ENCODE data around the gene SYP. TPM values are rescaled to one million over a fixed set of nuclear protein-coding genes. Genes with fewer than 3 reads are reported as not detected.
"Not testable (repeated sequence)": the region's sequence is repeated elsewhere in the genome, so short reads cannot be mapped to it uniquely, and the experiment has no call there.

Gene SYP
- total RNA-seq, 4 donors from 2014 or later: 0.46 to 3.3 (median 2.2) TPM

DNA sequence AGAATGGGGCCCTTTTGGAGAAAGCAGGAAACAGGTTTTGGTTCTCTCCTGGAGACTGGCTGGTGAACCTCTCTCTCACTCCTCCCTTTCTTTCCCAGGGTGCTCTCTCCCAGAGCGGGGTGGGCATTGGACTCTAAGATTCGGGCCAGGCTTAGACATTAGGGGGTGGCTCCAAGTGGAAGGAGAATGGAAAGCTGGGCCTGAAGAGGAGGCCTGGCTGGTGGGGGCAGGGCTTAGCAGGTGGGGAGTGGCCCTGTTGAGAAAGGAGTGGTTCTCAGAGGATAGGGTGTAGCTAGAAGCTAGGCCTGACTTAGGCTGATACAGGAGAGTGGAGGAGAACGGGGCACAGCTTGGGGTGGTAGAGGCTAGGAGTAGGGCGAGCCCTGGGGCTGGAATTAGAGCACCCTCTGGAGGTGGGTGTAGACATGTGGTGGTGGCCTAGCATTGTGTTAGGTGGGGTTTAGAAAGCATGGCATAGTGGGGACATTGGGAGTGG lies 22.6 kb downstream of the SYP start:
- ATAC-seq (ENCODE audit: low FRiP score): no peak
- DNase-seq (ENCODE audit: low spot score): no peak
- TF ChIP-seq, protein P1, sequence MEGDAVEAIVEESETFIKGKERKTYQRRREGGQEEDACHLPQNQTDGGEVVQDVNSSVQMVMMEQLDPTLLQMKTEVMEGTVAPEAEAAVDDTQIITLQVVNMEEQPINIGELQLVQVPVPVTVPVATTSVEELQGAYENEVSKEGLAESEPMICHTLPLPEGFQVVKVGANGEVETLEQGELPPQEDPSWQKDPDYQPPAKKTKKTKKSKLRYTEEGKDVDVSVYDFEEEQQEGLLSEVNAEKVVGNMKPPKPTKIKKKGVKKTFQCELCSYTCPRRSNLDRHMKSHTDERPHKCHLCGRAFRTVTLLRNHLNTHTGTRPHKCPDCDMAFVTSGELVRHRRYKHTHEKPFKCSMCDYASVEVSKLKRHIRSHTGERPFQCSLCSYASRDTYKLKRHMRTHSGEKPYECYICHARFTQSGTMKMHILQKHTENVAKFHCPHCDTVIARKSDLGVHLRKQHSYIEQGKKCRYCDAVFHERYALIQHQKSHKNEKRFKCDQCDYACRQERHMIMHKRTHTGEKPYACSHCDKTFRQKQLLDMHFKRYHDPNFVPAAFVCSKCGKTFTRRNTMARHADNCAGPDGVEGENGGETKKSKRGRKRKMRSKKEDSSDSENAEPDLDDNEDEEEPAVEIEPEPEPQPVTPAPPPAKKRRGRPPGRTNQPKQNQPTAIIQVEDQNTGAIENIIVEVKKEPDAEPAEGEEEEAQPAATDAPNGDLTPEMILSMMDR (IDR thresholded peaks at IDR 0.05): no peak

DNA sequence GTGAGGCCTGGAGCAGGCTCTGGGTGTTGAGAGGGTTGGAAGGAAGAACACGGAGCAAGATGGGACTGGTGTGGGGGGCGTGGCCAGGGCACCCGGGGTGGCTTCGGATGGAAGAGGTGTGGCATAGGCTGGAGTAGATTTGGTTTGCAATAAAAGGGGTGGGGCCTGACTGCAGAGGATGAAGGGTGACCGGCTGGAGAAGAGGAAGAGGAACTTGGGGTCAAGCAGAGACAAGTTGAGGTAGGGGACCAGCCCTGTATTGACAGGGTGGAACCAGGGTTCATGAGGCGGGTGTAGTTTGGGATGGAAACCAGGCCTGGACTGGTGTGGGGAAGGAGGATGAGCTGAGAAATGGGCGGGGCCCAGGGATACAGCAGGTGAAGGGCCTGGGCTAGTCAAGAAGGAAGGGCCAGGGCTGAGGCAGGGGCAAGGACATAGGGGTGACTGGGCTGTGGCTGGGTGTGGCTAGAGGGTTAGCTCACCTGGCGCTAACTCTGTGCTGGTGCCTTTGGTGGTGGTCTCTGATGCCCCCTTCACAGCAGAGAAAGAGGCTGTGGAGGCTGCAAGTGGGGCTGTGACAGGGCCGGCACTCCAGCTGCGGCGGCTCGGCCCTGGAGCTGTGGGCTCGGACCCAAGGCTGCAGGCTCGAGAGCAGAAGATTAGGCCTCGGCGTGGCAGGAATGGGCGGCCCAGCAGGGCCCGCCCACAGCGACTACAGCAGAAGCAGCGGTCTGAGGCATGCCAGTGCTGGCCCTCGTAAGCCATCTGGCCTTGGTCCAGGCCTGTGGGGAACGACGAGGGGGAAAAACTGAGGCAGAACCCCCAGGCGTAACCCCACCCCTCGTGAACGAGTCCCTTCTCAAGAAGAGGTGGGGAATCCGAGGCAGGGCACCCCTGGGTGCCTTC lies 23.3 kb downstream of the SYP start:
- TF ChIP-seq, protein P1 (IDR thresholded peaks at IDR 0.05): no peak
- DNase-seq (ENCODE audit: low spot score) (no peak), ATAC-seq (ENCODE audit: low FRiP score) (no peak)

DNA sequence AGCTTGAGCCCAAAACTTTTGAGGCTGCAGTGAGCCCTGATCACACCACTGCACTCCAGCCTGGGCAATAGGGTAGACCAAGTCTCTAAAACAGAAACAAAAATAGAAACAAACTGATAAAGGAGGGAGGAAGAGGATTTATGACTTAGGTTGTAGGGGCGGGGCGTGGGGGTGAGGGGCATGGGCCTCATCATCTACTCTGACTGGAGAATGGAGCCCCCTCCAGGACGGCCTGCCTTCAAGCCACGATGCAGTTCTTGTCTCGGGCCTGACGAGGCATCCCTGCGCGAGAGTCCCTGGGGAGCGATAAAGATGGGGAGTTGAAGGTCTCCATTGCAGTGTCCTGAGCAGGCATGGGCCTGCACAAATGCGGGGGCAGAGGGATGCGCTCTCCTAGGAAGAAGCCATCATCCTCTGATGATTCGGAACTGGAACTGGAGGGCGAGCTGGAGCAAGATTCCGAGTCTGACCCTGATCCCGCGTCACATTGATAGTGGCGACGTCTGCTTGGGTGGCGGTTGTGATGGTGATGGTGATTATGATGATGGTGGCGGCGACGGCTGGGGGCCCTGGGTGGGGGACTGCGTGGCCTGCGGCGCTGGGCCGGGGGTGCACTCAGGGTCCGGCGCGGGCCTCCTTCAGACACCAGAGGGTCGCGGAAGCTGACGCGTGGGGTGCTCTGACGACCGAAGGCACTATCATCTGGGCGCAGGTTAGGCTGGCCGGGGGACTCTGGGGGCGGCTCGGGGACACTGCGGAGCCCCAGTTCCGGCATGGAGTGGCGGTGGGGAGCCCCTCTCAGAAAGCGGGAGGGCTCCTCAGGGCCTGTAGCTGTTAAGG lies 24.3 kb downstream of the SYP start:
- DNase-seq (ENCODE audit: low spot score): no peak
- TF ChIP-seq, protein P1 (IDR thresholded peaks at IDR 0.05): no peak
- no peak for ATAC-seq (ENCODE audit: low FRiP score)

DNA sequence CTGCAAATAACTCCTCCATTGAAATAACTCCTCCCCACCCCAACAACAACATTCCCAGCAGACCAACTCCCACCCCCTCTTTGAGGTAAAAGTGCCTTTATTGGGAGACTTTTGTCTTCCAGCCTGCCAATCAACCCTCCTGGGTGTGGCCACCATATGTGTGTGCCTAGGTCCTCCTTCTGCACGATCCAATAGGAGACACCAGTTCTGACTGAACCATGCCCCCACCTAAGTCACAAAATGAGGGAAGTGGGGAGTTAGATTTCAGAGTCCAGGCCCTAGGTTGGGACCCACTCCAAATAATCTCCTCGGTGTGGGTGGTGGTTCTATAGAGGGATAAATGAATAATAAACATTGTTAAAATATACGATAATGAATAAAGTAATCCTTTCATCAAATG lies 25.3 kb downstream of the SYP start:
- TF ChIP-seq, protein P1 (IDR thresholded peaks at IDR 0.05): no peak

DNA sequence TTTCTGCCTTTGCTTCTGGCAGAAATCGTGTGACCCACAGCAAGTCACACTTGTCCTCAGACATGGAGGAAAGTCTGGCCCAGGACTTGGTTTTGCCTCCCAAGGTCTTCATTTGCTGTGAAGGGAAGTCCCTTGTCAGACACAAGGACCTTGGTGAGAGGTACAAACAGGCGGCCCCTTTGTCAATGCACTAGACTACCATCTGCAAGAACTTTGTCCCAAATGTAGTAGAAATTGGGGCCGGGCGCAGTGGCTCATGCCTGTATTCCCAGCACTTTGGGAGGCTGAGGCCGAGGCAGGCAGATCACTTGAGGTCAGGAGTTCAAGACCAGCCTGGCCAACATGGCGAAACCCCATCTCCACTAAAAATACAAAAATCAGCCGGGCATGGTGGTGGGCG lies 26.4 kb downstream of the SYP start:
- not testable (repeated sequence) for ATAC-seq (ENCODE audit: low FRiP score); DNase-seq (ENCODE audit: low spot score)

More for the DNA sequence above, 25.3 kb downstream of the SYP start:
- no peak for ATAC-seq (ENCODE audit: low FRiP score)
- DNase-seq (ENCODE audit: low spot score): no peak

DNA sequence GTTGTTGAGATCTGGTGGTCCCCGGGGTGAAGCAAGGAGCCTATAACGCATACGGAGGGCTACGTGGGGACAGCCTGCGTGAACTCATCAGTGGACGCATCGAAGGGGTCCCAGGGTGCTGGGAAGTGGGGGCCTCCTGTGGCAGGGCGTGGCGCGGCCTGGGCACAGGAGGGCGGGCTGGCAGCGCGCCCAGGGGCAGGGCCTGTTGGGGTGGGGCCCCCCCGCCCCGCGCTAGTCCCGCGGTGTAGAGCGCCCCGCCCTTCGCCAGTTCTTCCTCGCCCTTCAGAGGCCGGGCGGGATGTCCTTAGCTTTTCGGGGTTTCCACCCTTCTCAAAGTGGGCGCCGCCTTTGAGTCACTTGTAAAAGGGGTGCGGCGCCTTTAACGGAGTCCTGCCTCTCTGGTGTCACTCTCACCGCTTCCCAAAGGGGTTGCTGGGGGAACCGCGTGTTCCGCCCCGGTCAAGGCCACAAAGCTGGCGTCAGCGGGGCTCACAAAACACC lies 27.7 kb downstream of the SYP start:
- peak; percentile 69 for ATAC-seq (ENCODE audit: low FRiP score)

More for the DNA sequence above, 27.7 kb downstream of the SYP start:
- TF ChIP-seq, protein P1 (IDR thresholded peaks at IDR 0.05): no peak
- DNase-seq (ENCODE audit: low spot score): no peak

Data from omental fat pad (tissue), 4 donors.